Activated CD4-positive, alpha-beta T cell treated with anti-CD3 and anti-CD28 coated beads, Interleukin-2, amount 50 U/mL, for 1 hour (primary cell): ENCODE results near the gene LSS.
A peak's percentile ranks its signal among the peaks of the same experiment; 100 is the strongest.
"Not testable (repeated sequence)": the region's sequence is repeated elsewhere in the genome, so short reads cannot be mapped to it uniquely, and the experiment has no call there.

Experiments
- DNase-seq: peaks from one replicate; pipeline ENCODE4 v3.0.0-alpha.2; 2020

The LSS gene

DNA sequence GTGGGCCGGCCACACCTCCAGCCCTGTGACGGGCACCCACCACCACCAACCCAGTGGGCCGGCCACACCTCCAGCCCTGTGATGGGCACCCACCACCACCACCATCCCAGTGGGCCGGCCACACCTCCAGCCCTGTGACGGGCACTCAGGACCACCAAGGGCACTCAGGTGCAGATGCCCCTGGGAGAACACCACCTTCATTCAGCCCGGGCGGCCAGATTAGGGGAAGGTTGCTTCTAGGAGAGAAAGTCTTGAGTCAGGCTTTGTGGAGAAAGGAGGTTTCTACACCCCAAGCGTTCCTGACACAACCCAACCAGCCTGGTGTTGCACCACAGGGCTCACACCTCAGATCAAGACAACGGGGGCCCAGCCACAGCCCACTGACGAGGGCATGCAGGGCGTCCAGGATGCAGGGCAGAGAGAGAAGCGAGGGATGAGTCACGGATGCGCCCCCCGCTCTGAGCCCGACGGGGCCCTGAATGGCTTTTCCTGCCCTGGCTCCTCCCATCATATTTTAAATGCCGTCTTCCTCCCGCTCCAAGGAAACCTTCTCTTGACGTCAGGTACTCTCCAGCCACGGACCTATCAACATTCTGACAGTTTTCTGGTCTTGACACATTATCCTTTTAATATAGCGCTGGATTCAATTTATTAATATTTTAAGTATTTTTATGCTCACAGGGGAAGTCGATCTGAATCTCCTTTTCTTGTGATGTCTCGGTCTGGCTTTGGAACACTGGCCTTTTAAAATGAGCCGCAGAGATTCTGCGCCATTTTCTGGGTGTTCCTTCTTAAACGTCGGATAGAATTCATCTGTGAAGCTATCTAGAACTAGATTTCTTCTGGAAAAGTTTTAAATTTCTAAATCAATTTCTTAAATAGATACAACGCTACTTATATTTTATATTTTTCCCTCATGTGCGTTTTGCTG lies 43.7 kb downstream of the LSS start:
- peak; percentile 44 for DNase-seq

DNA sequence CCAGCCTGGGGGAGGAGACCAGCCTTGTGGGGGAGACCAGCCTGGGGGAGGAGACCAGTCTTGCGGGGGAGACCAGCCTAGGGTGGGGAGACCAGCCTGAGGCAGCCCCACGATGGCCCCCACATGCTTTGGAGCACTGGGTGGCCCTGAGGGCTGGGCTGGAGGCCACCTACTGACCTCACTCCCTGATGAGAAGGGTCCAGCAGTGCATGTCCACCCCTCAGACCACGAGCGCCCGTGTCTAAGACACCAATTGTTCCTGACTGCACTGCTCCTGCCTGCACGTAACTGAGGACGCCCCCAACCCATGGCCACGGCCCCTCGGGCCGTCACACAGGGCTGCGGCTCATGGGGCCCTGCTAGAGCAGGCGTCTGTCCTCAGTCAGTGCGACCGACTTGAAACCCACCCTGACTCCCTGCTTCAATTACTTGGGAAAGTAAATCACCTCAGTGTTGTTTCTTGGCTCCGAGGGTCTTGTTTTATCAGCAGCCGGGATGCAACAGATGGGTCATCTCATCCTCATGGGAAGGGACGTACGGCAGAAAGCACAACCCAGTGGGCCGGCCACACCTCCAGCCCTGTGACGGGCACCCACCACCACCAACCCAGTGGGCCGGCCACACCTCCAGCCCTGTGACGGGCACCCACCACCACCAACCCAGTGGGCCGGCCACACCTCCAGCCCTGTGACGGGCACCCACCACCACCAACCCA lies 44.5 kb downstream of the LSS start, which contains the start of gene SPATC1L:
Gene SPATC1L, minus strand, starts transcription at position 550 of the 715 bp plus-strand sequence. CDS start 1,643 bp downstream, outside the sequence.
- DNase-seq = peak; percentile 21

DNA sequence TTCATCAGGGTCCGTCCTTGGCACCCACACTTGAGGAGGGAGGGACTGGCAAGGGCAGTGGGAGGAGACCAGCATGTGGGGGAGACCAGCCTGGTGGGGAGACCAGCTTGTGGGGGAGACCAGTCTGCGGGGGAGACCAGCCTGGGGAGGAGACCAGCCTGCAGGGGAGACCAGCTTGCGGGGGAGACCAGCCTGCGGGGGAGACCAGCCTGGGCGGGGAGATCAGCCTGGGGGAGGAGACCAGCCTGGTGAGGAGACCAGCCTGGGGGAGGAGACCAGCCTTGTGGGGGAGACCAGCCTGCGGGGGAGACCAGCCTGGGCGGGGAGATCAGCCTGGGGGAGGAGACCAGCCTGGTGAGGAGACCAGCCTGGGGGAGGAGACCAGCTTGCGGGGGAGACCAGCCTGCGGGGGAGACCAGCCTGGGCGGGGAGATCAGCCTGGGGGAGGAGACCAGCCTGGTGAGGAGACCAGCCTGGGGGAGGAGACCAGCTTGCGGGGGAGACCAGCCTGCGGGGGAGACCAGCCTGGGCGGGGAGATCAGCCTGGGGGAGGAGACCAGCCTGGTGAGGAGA lies 45.2 kb downstream of the LSS start:
- not testable (repeated sequence) for DNase-seq

DNA sequence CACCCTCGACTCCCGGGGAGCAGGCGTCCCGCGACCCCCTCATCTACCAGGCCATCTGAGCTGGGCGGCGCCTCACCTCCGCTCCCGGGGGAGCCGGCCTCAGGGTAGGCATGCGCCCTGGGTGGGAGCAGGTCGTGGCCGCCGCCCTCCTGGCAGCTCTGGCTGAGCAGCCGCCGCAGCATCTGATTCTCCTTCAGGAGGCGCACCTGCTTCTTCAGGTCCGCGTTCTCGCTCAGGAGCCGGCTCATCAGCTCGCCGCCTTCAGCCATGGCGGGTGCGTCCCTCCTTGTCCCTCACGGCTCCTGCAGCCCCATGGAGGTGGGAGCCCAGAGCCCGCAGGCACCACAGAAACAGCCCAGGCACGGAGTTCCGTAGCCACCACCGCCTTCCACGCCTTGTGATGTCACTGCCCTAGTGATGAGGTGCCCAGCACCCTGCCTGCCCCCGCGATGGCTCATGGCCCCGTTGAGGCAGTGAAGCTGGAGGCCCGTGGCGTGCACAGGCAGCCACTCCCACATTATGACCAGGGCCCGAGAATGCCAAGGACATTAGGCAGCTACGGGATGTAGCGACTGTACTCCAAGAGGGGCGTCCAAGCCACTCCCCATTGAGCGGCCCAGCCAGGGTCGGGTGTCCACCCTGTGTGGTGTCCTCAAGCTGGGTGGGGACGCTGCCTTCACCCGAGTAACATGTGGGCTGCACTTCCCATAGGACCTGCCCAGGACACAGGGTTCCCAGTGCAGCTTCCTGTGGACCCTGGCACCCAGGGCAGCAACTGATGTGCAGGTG lies 45.8 kb downstream of the LSS start:
- DNase-seq = no peak

DNA sequence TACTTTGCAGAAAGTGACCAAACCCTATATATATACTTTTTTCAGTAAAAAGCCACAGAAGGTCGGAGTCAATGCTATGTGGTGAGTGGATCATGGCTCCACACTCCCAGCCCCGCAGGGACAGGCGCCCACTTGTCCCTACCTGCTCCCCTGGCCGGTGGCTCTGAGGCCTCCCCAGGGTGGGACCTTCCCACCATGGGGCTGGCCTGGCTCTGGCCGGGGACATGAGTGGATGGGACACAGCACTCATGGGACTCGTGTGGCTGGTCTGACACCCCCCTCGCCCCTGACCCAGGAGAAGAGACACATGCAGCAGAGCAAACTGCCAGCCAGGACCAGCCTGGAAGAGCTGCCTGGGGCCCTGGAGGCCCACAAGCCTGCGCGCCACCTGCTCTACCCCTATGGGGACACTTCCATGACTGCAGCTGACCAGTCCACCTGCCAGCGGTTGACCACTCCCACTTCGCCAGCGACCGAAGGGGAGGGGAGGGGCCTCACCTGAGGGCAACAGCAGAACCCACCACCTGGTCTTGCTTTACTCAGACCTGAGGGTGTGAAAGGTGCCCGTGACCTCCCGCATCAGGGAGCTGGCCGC lies 46.5 kb downstream of the LSS start:
- no peak for DNase-seq

DNA sequence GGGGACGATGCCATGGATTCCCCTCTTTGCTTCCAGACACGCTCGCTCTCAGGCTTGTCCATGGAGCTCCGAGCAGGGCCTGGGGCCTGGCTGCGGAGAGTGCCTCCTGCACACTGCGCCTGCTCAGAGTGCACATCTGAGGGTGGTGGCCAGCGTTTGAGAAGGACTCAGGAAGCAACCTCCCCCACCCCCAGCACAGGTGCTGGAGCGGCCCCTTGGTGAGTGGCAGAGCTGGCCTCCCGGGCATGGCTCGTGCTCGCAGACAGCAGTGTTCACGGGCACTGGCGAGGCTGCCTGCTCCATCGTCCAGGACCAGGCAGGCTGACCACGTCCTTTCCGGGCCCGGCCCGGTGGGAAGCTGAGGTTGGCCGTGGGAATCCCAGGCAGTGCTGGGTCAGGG lies 47.1 kb downstream of the LSS start:
- DNase-seq = no peak

DNA sequence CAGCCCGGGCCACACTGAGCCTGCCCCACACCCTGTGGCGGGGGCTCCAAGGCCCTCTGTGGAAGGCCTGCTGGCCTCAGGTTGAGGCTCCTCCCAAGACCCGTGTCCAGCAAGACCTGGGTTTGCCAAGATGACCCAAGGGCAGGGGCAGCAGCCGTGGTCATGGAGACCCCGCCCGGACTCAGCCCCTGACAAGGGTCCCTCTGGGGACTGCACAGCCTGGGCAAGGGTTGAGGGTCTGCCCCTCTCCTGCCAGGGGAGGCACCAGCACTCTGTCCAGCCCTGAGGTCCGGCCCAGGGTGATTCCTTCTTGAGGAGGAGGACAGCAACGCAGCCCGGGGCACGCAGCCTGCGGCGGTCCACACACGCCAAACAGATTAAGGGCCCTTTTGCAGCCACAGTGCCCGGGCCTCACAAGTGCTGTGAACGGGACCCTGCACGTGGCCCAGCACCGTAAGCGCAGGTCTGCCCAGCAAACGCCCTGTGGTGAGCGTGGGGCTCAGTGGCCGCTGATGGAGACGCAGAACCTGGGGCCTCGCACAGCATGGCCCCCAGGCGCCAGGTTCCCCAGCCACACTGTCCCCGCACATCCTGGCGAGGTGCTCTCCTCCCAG lies 47.7 kb downstream of the LSS start:
- DNase-seq = no peak

- no peak for DNase-seq
These were observed 48.4 kb downstream of the LSS start for GRCh38 chr21:46180079-46180722.

DNA sequence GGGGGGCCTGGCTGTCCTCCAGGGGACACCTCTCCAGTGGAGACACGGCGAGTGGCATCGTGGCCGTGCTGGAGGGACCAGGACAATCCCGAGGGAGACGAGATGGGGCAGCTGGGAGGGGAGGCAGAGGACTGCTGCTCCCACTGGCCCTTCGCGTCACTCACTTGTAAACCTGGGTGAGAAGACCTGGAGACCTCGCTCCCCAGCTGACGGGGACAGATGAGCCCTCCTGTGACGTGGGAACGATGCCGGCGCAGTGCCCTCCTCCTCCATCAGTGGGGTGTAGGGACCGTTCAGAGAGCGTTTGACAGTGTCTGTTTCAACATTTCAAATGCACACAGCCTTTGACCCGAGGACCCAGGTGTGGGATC lies 48.9 kb downstream of the LSS start:
- DNase-seq = no peak

DNA sequence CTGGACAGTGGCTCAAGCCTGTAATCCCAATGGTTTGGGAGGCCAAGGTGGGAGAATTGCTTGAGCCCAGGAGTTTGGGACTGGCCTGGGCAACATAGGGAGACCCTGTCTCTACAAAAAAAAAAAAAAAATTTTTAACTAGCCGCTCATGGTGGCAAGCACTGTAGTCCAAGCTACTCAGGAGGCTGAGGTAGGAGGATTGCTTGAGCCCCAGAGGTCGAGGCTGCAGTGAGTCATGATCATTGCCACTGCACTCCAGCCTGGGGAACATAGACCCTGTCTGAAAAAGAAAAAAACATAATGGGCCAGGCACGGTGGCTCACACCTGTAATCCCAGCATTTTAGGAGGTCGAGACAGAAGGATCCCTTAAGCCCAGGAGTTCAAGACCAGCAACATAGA lies 49.6 kb downstream of the LSS start:
- no peak for DNase-seq

DNA sequence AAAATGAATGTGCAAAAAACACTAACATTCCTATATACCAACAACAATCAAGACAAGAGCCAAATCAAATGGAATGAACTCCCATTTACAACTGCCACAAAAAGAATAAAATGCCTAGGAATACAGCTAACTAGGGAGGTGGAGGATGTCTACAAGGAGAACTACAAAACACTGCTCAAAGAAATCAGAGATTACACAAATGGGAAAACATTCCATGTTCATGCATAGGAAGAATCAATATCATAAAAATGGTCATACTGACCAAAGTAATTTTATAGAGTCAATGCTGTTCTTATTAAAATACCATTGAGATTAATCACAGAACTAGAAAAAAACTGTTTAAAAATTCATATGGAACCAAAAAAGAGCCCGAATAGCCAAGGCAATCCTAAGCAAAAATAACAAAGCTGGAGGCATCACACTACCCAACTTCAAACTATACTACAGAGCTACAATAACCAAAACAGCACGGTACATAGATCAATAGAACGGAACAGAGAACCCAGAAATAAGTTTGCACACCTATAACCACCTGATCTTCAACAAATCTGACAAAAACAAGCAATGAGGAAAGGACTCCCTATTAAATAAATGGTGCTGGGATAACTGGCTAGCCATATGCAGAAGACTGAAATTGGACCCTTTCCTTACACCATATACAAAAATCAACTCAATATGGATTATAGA lies 52.0 kb downstream of the LSS start:
- not testable (repeated sequence) for DNase-seq

DNA sequence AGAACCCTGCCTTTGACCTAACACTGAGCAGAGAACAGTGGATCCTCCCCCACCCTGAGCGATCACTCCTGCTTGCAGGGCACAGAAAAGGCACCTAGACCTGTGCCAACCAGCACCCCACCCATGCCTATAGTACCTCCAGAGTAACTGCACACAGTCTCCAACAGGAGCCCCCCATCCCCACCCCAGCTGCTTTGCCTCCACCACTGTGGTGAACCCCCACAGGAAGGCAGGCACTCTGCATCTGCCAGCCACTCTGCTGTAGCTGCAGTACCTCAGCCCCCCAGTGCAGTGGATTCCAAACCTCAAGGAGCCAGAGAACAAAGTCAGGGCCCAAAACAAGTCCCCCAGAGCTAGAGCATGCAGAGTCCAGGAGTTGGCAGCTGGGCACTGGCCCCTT lies 55.0 kb downstream of the LSS start:
- no peak for DNase-seq

- no peak for DNase-seq
These were observed 55.6 kb downstream of the LSS start for GRCh38 chr21:46172863-46173528.

DNA sequence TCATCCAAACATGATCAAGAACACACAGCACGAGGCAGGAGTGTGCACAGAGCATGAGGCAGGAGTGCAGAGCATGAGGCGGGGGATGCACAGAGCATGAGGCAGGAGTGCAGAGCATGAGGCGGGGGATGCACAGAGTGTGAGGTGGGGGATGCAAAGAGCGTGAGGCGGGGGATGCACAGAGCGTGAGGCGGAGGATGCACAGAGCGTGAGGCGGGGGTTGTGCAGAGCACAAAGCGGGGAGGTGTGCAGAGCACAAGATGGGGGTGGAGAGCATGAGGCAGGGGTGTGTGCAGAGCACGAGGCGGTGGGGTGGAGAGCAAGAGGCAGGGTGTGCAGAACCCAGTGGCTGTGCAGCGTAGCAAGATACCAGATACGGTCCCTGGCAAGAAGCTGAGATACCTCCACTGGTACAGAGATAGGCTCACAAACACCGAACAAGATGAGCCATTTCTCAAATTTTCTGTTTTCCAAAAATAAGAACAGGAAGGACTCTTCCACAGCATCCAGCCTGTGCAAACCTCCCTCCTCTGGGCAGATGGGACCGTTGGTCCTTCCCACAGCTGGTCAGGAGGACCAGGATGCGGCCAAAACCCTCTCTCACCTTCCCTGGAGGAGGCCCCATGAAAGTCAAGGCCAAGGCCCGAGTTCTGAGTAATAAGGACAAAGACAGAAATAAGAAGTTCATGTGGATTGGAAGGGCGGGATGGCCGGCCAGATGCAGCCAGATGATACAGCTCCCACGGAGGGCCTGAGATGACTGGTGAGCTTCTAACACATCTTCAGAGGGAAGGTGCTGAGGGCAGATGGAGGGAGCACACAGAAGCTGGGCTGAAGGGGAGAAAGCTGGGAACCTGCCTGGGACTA lies 56.3 kb downstream of the LSS start:
- DNase-seq = no peak

DNA sequence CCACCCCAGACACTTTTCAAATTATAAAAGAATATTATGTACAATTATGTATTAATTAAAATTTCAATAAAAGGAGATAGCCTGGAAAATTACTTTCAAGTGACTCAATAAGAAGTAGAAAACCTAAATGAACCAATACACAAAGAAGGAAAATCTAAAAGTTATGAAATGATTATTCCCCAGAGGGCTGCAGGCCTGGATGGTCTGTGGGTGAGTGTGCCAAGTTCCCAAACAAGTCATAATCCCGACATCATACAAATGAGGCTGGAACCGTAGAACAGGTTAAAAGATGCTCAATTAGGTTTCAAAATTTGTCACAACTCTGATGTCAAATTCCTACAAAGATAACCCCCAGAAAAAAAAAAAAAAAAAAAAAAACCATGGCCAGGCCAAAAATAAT lies 57.0 kb downstream of the LSS start:
- no peak for DNase-seq

DNA sequence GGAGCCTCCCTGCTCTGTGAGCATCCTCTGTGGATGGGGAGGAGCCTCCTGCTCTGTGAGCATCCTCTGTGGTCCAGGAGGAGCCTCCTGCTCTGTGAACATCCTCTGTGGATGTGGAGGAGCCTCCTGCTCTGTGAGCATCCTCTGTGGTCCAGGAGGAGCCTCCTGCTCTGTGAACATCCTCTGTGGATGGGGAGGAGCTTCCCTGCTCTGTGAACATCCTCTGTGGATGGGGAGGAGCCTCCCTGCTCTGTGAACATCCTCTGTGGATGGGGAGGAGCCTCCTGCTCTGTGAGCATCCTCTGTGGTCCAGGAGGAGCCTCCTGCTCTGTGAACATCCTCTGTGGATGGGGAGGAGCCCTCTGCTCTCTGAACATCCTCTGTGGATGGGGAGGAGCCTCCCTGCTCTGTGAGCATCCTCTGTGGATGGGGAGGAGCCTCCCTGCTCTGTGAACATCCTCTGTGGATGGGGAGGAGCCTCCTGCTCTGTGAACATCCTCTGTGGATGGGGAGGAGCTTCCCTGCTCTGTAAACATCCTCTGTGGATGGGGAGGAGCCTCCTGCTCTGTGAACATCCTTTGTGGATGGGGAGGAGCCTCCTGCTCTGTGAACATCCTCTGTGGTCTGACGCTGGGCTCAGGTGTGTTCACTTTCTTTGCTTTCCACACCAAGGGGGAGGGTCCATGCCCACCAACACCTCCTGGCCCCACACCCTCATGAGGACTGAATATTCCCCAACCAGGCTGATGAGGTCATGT lies 58.0 kb downstream of the LSS start:
- DNase-seq = not testable (repeated sequence)

GRCh38 chr21:46168659-46169386 lies 59.8 kb downstream of the LSS start:
- DNase-seq = no peak

DNA sequence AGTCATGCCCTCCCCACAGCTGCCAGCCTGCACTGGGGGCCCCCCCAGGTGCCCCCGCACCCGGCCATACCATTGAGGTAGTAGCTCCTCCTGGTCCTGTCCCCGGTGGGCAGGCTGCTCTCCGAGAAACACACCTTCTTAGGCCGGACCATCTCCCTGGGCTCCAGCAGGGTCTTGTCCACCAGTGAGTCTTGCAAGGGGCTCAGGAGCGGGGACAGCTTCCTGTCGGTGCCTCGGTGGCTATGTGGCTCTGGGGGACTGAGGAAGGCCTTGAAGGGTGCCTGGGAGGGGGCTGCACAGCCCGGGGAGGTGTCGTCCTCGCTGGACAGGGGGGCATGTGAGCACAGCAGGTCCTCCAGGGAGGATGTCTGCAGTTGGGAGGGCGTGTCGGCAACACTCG lies 60.3 kb downstream of the LSS start:
- no peak for DNase-seq
